Sciatic nerve (tissue), 2 donors: ENCODE measurements around the gene KSR1. TPM values are rescaled to one million over a fixed set of nuclear protein-coding genes. Genes with fewer than 3 reads are reported as not detected.
"Not testable (repeated sequence)": the region's sequence is repeated elsewhere in the genome, so short reads cannot be mapped to it uniquely, and the experiment has no call there.

Experiments
- ATAC-seq: fragments of 200-7000 bp; cut with Tn5 transposase; one replicate; pipeline ENCODE4 v1.9.1; 2020; ENCODE audit warnings: mild to moderate bottlenecking, moderate library complexity
- DNase-seq: peaks from one replicate; pipeline ENCODE4 v3.0.0-alpha.2; 2020; ENCODE audit warnings: low spot score
- intact Hi-C: fragments of 100-400 bp; cut with DNase I; formaldehyde crosslinking; loops from one replicate; pipeline ENCODE4 v1.14.2; 2022
- total RNA-seq: library from RNA; stranded (reverse); fragmentation: NEBNext Ultra II Directional; extraction: Animal tissue kit (Norgen Biotek cat#: 25700); gene quantifications from one replicate; pipeline ENCODE4 v1.2.1, GENCODE V29; 2021
- donor health status: DM: no; HTN: no; CAD: no.
- donor health status: DM: no; HTN: no; CAD: no.

The KSR1 gene
- total RNA-seq, 1 donor from 2014 or later = 82.2 TPM

- intact Hi-C loops = no loop called here
- ATAC-seq (no peak), DNase-seq (no peak)
Observed at GRCh38 chr17:27449541-27449940, 6.7 kb upstream of the KSR1 start.

- ATAC-seq (no peak), DNase-seq (no peak)
- intact Hi-C loops = no loop called here
Observed at GRCh38 chr17:27449988-27450387, 6.3 kb upstream of the KSR1 start.

- intact Hi-C loops = no loop called here
- DNase-seq (no peak), ATAC-seq (no peak)
Observed at GRCh38 chr17:27450416-27450815, 5.8 kb upstream of the KSR1 start.

- intact Hi-C loops = no loop called here
- ATAC-seq (no peak), DNase-seq (no peak)
Observed at GRCh38 chr17:27451906-27452305, 4.3 kb upstream of the KSR1 start.

GRCh38 chr17:27452828-27453227 lies 3.4 kb upstream of the KSR1 start:
- no peak for DNase-seq
- intact Hi-C loops = no loop called here
- ATAC-seq = no peak

- no peak for ATAC-seq
- intact Hi-C loops = no loop called here
- no peak for DNase-seq
Observed at GRCh38 chr17:27453471-27453870, 2.8 kb upstream of the KSR1 start.

GRCh38 chr17:27454089-27454488 lies 2.2 kb upstream of the KSR1 start:
- intact Hi-C loops = no loop called here
- DNase-seq (no peak), ATAC-seq (no peak)

- DNase-seq (no peak), ATAC-seq (no peak)
- intact Hi-C loops = loop anchor here (5.0 kb wide), 1 partner anchor 147 kb away; no protein-coding TSS in a partner anchor
Observed at GRCh38 chr17:27455236-27455913, 873 bp upstream of the KSR1 start.

GRCh38 chr17:27456681-27457359 lies 572 bp downstream of the KSR1 start:
- DNase-seq (peak; percentile 67), ATAC-seq (peak; percentile 37)
- intact Hi-C loops = loop anchor here (5.0 kb wide), 1 partner anchor 145 kb away; no protein-coding TSS in a partner anchor

GRCh38 chr17:27457360-27457715 lies 1.1 kb downstream of the KSR1 start:
- ATAC-seq = no peak
- DNase-seq = no peak
- intact Hi-C loops = loop anchor here (5.0 kb wide), 1 partner anchor 145 kb away; no protein-coding TSS in a partner anchor

GRCh38 chr17:27457731-27458523 lies 1.7 kb downstream of the KSR1 start:
- ATAC-seq (no peak), DNase-seq (no peak)
- intact Hi-C loops = loop anchor here (5.0 kb wide), 1 partner anchor 144 kb away; no protein-coding TSS in a partner anchor

- intact Hi-C loops = loop anchor here (5.0 kb wide), 1 partner anchor 144 kb away; no protein-coding TSS in a partner anchor
- no peak for DNase-seq
- ATAC-seq = no peak
Observed at GRCh38 chr17:27458524-27458908, 2.3 kb downstream of the KSR1 start.

GRCh38 chr17:27459433-27459832 lies 3.2 kb downstream of the KSR1 start:
- intact Hi-C loops = loop anchor here (5.0 kb wide), 1 partner anchor 143 kb away; no protein-coding TSS in a partner anchor
- DNase-seq (no peak), ATAC-seq (peak; percentile 5)

- no peak for ATAC-seq
- DNase-seq = no peak
- intact Hi-C loops = no loop called here
Observed at GRCh38 chr17:27460196-27460725, 4.0 kb downstream of the KSR1 start.

- intact Hi-C loops = no loop called here
- DNase-seq = no peak
- no peak for ATAC-seq
Observed at GRCh38 chr17:27461192-27461859, 5.1 kb downstream of the KSR1 start.

- ATAC-seq (no peak), DNase-seq (no peak)
- intact Hi-C loops = no loop called here
Observed at GRCh38 chr17:27462149-27462548, 5.9 kb downstream of the KSR1 start.

- ATAC-seq = no peak
- DNase-seq = no peak
- intact Hi-C loops = no loop called here
Observed at GRCh38 chr17:27462714-27463113, 6.5 kb downstream of the KSR1 start.

- ATAC-seq (no peak), DNase-seq (no peak)
- intact Hi-C loops = no loop called here
Observed at GRCh38 chr17:27463235-27463677, 7.0 kb downstream of the KSR1 start.

GRCh38 chr17:27464019-27464418 lies 7.8 kb downstream of the KSR1 start:
- DNase-seq, ATAC-seq, intact Hi-C loops: not testable (repeated sequence)
